ENCODE measurements around the gene TWNK.

TWNK gene

DNA sequence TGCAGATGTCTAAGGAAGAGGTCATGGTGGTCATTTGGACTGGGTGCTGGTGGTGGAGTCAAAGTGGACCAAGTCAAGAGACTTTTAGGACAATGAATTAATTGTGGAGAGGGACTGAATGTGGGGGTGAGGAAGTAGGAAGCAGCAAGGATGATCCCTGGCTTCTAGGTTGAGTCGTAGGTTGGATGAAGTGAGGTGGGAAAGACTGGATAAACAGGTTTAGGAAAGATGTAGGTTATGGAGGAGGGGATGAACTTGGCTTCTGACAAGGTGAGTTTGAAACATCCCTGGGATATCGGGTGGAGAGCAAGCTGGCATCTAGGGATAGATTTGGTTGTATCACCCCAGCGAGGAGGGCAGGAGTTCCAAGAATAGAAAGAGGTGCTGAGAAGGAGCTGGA lies 10.4 kb upstream of the TWNK start:
- TF ChIP-seq, protein P1, sequence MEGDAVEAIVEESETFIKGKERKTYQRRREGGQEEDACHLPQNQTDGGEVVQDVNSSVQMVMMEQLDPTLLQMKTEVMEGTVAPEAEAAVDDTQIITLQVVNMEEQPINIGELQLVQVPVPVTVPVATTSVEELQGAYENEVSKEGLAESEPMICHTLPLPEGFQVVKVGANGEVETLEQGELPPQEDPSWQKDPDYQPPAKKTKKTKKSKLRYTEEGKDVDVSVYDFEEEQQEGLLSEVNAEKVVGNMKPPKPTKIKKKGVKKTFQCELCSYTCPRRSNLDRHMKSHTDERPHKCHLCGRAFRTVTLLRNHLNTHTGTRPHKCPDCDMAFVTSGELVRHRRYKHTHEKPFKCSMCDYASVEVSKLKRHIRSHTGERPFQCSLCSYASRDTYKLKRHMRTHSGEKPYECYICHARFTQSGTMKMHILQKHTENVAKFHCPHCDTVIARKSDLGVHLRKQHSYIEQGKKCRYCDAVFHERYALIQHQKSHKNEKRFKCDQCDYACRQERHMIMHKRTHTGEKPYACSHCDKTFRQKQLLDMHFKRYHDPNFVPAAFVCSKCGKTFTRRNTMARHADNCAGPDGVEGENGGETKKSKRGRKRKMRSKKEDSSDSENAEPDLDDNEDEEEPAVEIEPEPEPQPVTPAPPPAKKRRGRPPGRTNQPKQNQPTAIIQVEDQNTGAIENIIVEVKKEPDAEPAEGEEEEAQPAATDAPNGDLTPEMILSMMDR (IDR thresholded peaks at IDR 0.05; ENCODE audit: borderline replicate concordance, insufficient read depth, low read depth, low read length) = no peak
- no peak overlapping the region for H3K4me3 ChIP-seq (ENCODE audit: low read depth, low read length)

DNA sequence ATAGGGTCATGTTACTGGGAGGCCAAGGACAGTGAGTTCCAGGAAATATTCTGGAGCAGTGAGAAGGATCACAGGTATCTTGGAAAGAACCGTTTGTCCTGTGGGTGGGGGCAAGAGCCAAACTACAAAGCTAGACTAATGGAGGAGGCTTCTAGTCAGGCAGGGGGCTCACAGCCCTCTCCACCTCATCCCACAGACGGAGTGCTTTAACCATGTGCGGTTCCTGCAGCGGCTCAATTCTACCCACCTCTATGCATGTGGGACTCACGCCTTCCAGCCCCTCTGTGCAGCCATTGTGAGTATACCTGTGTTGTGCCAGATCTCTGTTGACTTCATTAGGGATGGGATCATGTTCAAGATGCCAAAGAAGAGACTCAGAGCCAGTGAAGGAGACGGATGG lies 9.9 kb upstream of the TWNK start:
- TF ChIP-seq, protein P1 (IDR thresholded peaks at IDR 0.05; ENCODE audit: borderline replicate concordance, insufficient read depth, low read depth, low read length) = no peak
- H3K4me3 ChIP-seq (ENCODE audit: low read depth, low read length) = no peak overlapping the region

DNA sequence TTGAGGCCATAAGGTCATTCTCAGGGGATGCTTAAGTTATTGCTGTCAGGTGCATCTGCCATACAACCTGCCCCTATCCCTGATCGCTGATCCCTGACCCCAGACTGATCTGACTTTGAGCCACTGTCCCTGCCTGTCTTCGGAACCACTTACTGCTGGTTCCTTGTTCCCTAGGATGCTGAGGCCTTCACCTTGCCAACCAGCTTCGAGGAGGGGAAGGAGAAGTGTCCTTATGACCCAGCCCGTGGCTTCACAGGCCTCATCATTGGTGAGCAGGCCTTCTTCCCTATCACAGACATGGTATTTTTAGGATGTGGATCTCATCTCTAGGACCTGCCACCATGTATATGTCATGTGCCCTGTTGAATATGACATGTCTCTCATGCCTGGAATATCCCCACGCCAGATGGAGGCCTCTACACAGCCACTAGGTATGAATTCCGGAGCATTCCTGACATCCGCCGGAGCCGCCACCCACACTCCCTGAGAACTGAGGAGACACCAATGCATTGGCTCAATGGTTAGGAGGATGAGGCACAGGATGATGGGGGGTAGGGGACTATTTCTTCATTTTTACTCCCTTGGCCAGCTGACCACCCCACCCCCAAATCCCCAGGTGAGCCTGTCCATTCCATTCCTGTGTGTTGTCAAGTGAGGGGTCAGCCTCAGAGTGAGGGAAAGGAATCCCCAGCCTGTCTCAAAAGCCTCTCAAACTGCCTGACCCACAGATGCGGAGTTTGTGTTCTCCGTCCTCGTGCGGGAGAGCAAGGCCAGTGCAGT lies 9.0 kb upstream of the TWNK start:
- H3K4me3 ChIP-seq (ENCODE audit: low read depth, low read length) = no peak overlapping the region
- TF ChIP-seq, protein P1 (IDR thresholded peaks at IDR 0.05; ENCODE audit: borderline replicate concordance, insufficient read depth, low read depth, low read length) = no peak

DNA sequence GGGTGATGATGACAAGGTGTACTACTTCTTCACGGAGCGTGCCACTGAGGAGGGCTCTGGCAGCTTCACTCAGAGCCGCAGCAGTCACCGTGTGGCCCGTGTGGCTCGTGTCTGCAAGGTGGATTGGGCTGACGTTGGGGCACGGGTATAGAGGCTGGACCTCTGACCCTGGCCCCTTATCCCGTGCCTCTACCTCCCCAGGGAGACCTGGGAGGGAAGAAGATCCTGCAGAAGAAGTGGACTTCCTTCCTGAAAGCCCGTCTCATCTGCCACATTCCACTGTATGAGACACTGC lies 8.5 kb upstream of the TWNK start:
- TF ChIP-seq, protein P1 (IDR thresholded peaks at IDR 0.05; ENCODE audit: borderline replicate concordance, insufficient read depth, low read depth, low read length) = no peak
- H3K4me3 ChIP-seq (ENCODE audit: low read depth, low read length) = no peak overlapping the region

DNA sequence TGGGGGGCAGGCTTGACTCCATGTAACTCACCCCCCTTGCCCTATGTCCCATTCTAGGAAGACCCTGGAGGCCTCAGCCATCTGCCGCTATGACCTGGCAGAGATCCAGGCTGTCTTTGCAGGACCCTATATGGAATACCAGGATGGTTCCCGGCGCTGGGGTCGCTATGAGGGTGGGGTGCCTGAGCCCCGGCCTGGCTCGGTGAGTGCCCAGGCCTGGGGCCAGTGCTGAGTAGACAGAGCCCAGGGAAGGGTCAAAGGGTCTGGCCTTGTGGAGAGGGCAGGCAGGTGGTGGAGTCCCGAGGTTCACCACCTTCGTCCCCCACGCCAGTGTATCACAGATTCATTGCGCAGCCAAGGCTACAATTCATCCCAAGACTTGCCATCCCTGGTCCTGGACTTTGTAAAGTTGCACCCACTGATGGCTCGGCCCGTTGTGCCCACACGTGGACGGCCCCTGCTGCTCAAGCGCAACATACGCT lies 7.5 kb upstream of the TWNK start:
- TF ChIP-seq, protein P1 (IDR thresholded peaks at IDR 0.05; ENCODE audit: borderline replicate concordance, insufficient read depth, low read depth, low read length) = no peak
- H3K4me3 ChIP-seq (ENCODE audit: low read depth, low read length) = no peak overlapping the region

DNA sequence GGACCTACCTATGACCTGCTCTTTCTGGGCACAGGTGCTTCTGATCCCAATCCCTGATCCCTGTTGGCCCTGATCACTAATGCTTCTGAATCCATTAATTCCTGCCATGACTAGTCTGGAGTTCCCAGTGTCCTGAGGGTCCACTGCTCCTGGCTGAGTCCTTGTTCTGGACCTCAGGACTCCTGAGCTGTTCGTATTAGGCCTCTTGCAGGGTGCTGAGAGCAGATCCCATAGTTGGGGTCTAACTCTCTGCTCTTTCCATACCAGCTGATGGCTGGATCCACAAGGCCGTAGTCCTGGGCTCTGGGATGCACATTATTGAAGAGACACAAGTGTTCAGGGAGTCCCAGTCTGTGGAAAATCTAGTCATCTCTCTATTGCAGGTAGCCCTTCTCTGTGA lies 7.0 kb upstream of the TWNK start:
- TF ChIP-seq, protein P1 (IDR thresholded peaks at IDR 0.05; ENCODE audit: borderline replicate concordance, insufficient read depth, low read depth, low read length) = no peak
- no peak overlapping the region for H3K4me3 ChIP-seq (ENCODE audit: low read depth, low read length)

DNA sequence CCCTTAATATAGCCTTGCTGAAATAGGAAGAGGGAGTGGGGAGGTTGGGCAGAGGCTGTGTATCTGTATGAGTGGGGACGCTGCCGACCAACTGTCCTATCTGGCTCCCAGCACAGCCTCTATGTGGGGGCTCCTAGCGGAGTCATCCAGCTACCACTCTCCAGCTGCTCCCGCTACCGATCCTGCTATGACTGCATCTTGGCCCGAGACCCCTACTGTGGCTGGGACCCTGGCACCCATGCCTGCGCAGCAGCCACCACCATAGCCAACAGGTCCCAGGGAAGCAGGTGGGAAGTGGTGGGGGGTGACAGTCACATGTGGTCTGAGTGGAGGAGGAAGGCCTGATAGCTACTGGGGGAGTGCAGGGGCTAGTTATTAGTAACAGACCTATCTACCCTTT lies 6.6 kb upstream of the TWNK start:
- TF ChIP-seq, protein P1 (IDR thresholded peaks at IDR 0.05; ENCODE audit: borderline replicate concordance, insufficient read depth, low read depth, low read length) = no peak
- no peak overlapping the region for H3K4me3 ChIP-seq (ENCODE audit: low read depth, low read length)
